Keratinocyte (primary cell): ENCODE measurements around the gene STEAP3. TPM values are rescaled to one million over a fixed set of nuclear protein-coding genes. Genes with fewer than 3 reads are reported as not detected.
A peak's percentile ranks its signal among the peaks of the same experiment; 100 is the strongest.

Experiments
- DNase-seq: peaks from one replicate; pipeline ENCODE4 v3.0.0-alpha.2; 2011; ENCODE audit warnings: low read depth, missing footprints, low spot score
- FAIRE-seq: peaks from 2 replicates; lab custom pipeline; 2011; peaks lifted over from hg19 to GRCh38; lab: Jason Lieb, UNC
- H2AFZ ChIP-seq: 2 replicates; pipeline ENCODE4 v1.6.0; 2012; ENCODE audit warnings: low read length, control low read depth, inconsistent platforms; ENCODE audit not compliant: control insufficient read depth
- H3K27ac ChIP-seq: 2 replicates; pipeline ENCODE4 v1.5.1; 2011; ENCODE audit warnings: low read length; ENCODE audit not compliant: control insufficient read depth, insufficient read depth
- H3K27me3 ChIP-seq: 3 replicates; pipeline ENCODE4 v1.6.0; 2011; ENCODE audit warnings: low read length; ENCODE audit not compliant: control insufficient read depth, insufficient read depth; ENCODE audit errors: extremely low read depth
- H3K36me3 ChIP-seq, 2 experiments: 2 replicates in 1 of 2; 3 replicates in 1 of 2; pipeline ENCODE4 v1.5.1; 2011; ENCODE audit warnings: low read length in 2 of 2, mild to moderate bottlenecking in 1 of 2; ENCODE audit not compliant: control insufficient read depth in 2 of 2, insufficient read depth in 2 of 2; ENCODE audit errors: extremely low read depth in 1 of 2
- H3K4me1 ChIP-seq: 3 replicates; pipeline ENCODE4 v1.5.1; 2011; ENCODE audit warnings: low read length; ENCODE audit not compliant: control insufficient read depth, insufficient read depth; ENCODE audit errors: extremely low read depth
- H3K4me2 ChIP-seq: 3 replicates; pipeline ENCODE4 v1.6.0; 2011; ENCODE audit warnings: low read depth, low read length; ENCODE audit not compliant: control insufficient read depth, insufficient read depth; ENCODE audit errors: extremely low read depth
- H3K4me3 ChIP-seq, 3 experiments: fragments of 200-600 bp in 1 of 3; sonication (generic) in 1 of 3; 2 replicates in 2 of 3; 3 replicates in 1 of 3; pipeline ENCODE4 v1.5.1; 2011 to 2016; ENCODE audit warnings: low read length in 3 of 3, mild to moderate bottlenecking in 3 of 3, control low read depth in 2 of 3, inconsistent platforms in 1 of 3, low read depth in 1 of 3, mixed read lengths in 1 of 3, mixed run types in 1 of 3, moderate library complexity in 1 of 3; ENCODE audit not compliant: control insufficient read depth in 2 of 3, insufficient read depth in 2 of 3; ENCODE audit errors: extremely low read depth in 1 of 3
- H3K79me2 ChIP-seq: 2 replicates; pipeline ENCODE4 v1.6.0; 2012; ENCODE audit warnings: low read length; ENCODE audit not compliant: control insufficient read depth, insufficient read depth
- H3K9ac ChIP-seq: 3 replicates; pipeline ENCODE4 v1.6.0; 2011; ENCODE audit warnings: low read length; ENCODE audit not compliant: control insufficient read depth, insufficient read depth; ENCODE audit errors: extremely low read depth
- H3K9me1 ChIP-seq: 3 replicates; pipeline ENCODE4 v1.6.0; 2011; ENCODE audit warnings: low read length; ENCODE audit not compliant: control insufficient read depth, insufficient read depth; ENCODE audit errors: extremely low read depth
- H3K9me3 ChIP-seq: 2 replicates; pipeline ENCODE4 v1.5.1; 2012; ENCODE audit warnings: low read depth, low read length; ENCODE audit not compliant: control insufficient read depth
- H4K20me1 ChIP-seq: 3 replicates; pipeline ENCODE4 v1.6.0; 2011; ENCODE audit warnings: low read length; ENCODE audit not compliant: control insufficient read depth, insufficient read depth; ENCODE audit errors: extremely low read depth
- CTCF ChIP-seq, 3 experiments: IDR thresholded peaks in 1 of 3; conservative IDR thresholded peaks in 1 of 3; optimal IDR thresholded peaks in 1 of 3; 2 replicates in 2 of 3; 3 replicates in 1 of 3; pipeline versions ENCODE3 to v1.5.1; 2011; ENCODE audit warnings: low read length in 3 of 3, mild to moderate bottlenecking in 3 of 3, moderate library complexity in 2 of 3, control low read depth in 1 of 3, inconsistent platforms in 1 of 3; ENCODE audit not compliant: insufficient read depth in 2 of 3; ENCODE audit errors: extremely low read depth in 1 of 3
- EZH2 ChIP-seq: IDR thresholded peaks from one replicate; pipeline ENCODE4 v1.6.1; 2012; ENCODE audit warnings: inconsistent platforms, mild to moderate bottlenecking, low read length, moderate library complexity
- dilution Hi-C: fragments of 300-500 bp; cut with MboI; formaldehyde crosslinking; loops from one replicate; pipeline ENCODE4 v1.7.0; 2020; ENCODE audit warnings: low sequenced_read_pairs; ENCODE audit not compliant: extremely low pct_ligation_motif_present
- polyA plus RNA-seq, 5 experiments: library from polyadenylated mRNA; depleted of rRNA in 3 of 5; stranded (reverse) in 3 of 5; stranded (forward) in 1 of 5; unstranded in 1 of 5; fragments of >200 nt; gene quantifications; 1 replicate in 1 of 5; 2 replicates in 3 of 5; 3 replicates in 1 of 5; pipeline versions ENCODE4 v1.2.1 to v1.2.3, GENCODE V29; 2011 to 2012; ENCODE audit warnings: missing spikeins in 2 of 5, low read depth in 1 of 5, low replicate concordance in 1 of 5

Gene STEAP3
- polyA plus RNA-seq, 1 donor (not counting 4 experiments of a cell fraction or from before 2014, with no cell fraction given), result 19.9 TPM

- H3K9ac ChIP-seq, result no peak overlapping the region
- H2AFZ ChIP-seq, result no peak overlapping the region
- H3K4me3 ChIP-seq, result no peak overlapping the region
- no peaks in the 10 kb centered on the region for H4K20me1 ChIP-seq
- no peaks in the 10 kb centered on the region for H3K79me2 ChIP-seq
- H3K27ac ChIP-seq, result no peak overlapping the region
- DNase-seq, result no peak
- H3K36me3 ChIP-seq, result peaks cover 16 to 17% of the 10 kb centered on the region in 2 experiments
- peaks cover 36% of the 10 kb centered on the region for H3K4me1 ChIP-seq
- no peak overlapping the region for H3K4me2 ChIP-seq
- TF ChIP-seq EZH2 (no peak), CTCF (optimal IDR thresholded peaks at IDR 0.05 in 1 of 3, IDR thresholded peaks at IDR 0.05 in 1 of 3, conservative IDR thresholded peaks at IDR 0.05 in 1 of 3; ENCODE audit: extremely low read depth in 1 of 3, insufficient read depth in 2 of 3, low read length in 3 of 3) (no peak)
- no peak for FAIRE-seq
- peaks cover 3% of the 10 kb centered on the region for H3K9me1 ChIP-seq
- no peaks in the 10 kb centered on the region for H3K27me3 ChIP-seq
- dilution Hi-C loops, result no loop called here
- no peaks in the 10 kb centered on the region for H3K9me3 ChIP-seq
Measured at GRCh38 chr2:119254601-119255080, 31.0 kb downstream of the STEAP3 start.

- no peak overlapping the region for H3K4me3 ChIP-seq
- peaks cover 36% of the 10 kb centered on the region for H3K4me1 ChIP-seq
- H3K27ac ChIP-seq, result peak overlapping the region; percentile 23
- no peaks in the 10 kb centered on the region for H3K79me2 ChIP-seq
- peak; percentile 99 for FAIRE-seq
- peak; percentile 63 for DNase-seq
- peaks cover 3% of the 10 kb centered on the region for H3K9me1 ChIP-seq
- no peaks in the 10 kb centered on the region for H4K20me1 ChIP-seq
- TF ChIP-seq EZH2 (no peak), CTCF (optimal IDR thresholded peaks at IDR 0.05 in 1 of 3, IDR thresholded peaks at IDR 0.05 in 1 of 3, conservative IDR thresholded peaks at IDR 0.05 in 1 of 3; ENCODE audit: extremely low read depth in 1 of 3, insufficient read depth in 2 of 3, low read length in 3 of 3) (no peak)
- no peak overlapping the region for H2AFZ ChIP-seq
- H3K36me3 ChIP-seq, result peaks cover 8 to 15% of the 10 kb centered on the region in 2 experiments
- H3K9me3 ChIP-seq, result no peaks in the 10 kb centered on the region
- H3K27me3 ChIP-seq, result no peaks in the 10 kb centered on the region
- no peak overlapping the region for H3K9ac ChIP-seq
- peak overlapping the region; percentile 23 for H3K4me2 ChIP-seq
- dilution Hi-C loops, result no loop called here
Measured at GRCh38 chr2:119255760-119256581, 32.3 kb downstream of the STEAP3 start.
